Tibial nerve (tissue), 4 donors: ENCODE data around the gene ZNRF3.
"Not testable (repeated sequence)": the region's sequence is repeated elsewhere in the genome, so short reads cannot be mapped to it uniquely, and the experiment has no call there.

Source experiments
- CTCF ChIP-seq, 5 experiments: fragments of 200-600 bp in 3 of 5; fragments of 450-650 bp in 2 of 5; sonication (generic) in 3 of 5; IDR thresholded peaks; one replicate each; pipeline ENCODE4 v1.5.1; 2016 to 2019; ENCODE audit warnings: antibody characterized with exemption in 5 of 5, mild to moderate bottlenecking in 3 of 5, moderate library complexity in 2 of 5
- EP300 ChIP-seq, 2 donors: sonication (generic); formaldehyde crosslinking; IDR thresholded peaks; one replicate each; pipeline ENCODE4 v1.6.1; 2017; ENCODE audit warnings: antibody characterized with exemption in 2 of 2, mild to moderate bottlenecking in 1 of 2

GRCh38 chr22:28908810-28909209 is 25.4 kb downstream of the ZNRF3 start:
- not testable (repeated sequence) for TF ChIP-seq CTCF, EP300 (IDR thresholded peaks at IDR 0.05)
